Uterus (tissue), 4 donors: Measurements from ENCODE around the gene TEX11. TPM values are rescaled to one million over a fixed set of nuclear protein-coding genes. Genes with fewer than 3 reads are reported as not detected.
"Not testable (repeated sequence)": the region's sequence is repeated elsewhere in the genome, so short reads cannot be mapped to it uniquely, and the experiment has no call there.

Experiments
- DNase-seq, 2 donors: peaks; one replicate each; pipeline ENCODE4 v3.0.0-alpha.2; 2019 to 2020
- H3K27ac ChIP-seq, 2 donors: fragments of 200-600 bp; sonication (generic); 1 replicate in 1 of 2; 2 replicates in 1 of 2; pipeline ENCODE4 v1.5.1; 2016 to 2018
- H3K27me3 ChIP-seq, 2 donors: fragments of 200-600 bp; sonication (generic); one replicate each; pipeline ENCODE4 v1.5.1; 2018 to 2019; ENCODE audit warnings: control low read depth in 1 of 2
- H3K36me3 ChIP-seq, 2 donors: fragments of 200-600 bp; sonication (generic); one replicate each; pipeline ENCODE4 v1.5.1; 2019; ENCODE audit warnings: control low read depth in 1 of 2
- H3K4me1 ChIP-seq, 2 donors: fragments of 200-600 bp; sonication (generic); one replicate each; pipeline ENCODE4 v1.5.1; 2018 to 2019; ENCODE audit warnings: control low read depth in 1 of 2
- H3K4me3 ChIP-seq, 2 donors: fragments of 200-600 bp; sonication (generic); 1 replicate in 1 of 2; 2 replicates in 1 of 2; pipeline ENCODE4 v1.5.1; 2018 to 2019; ENCODE audit warnings: mild to moderate bottlenecking in 1 of 2
- H3K9me3 ChIP-seq, 2 donors: fragments of 200-600 bp; sonication (generic); one replicate each; pipeline ENCODE4 v1.5.1; 2019; ENCODE audit warnings: control low read depth in 1 of 2
- POLR2A ChIP-seq, 2 donors: fragments of 450-650 bp; IDR thresholded peaks; one replicate each; pipeline ENCODE4 v1.6.1; 2016; ENCODE audit warnings: antibody characterized with exemption in 2 of 2, mild to moderate bottlenecking in 1 of 2, moderate library complexity in 1 of 2
- intact Hi-C: fragments of 100-400 bp; cut with DNase I; formaldehyde crosslinking; loops from one replicate; pipeline ENCODE4 v1.15.1; 2023; ENCODE audit warnings: low total_unique reads
- total RNA-seq, 4 donors: library from RNA; depleted of rRNA in 3 of 4; stranded (reverse); fragments of >200 nt in 3 of 4; gene quantifications; one replicate each; pipeline versions ENCODE4 v1.1.0 to v1.2.4, GENCODE V29; 2014 to 2023
- TF ChIP-seq, protein P1 (sequence below), 4 experiments: fragments of 200-600 bp in 2 of 4; fragments of 450-650 bp in 2 of 4; sonication (generic) in 2 of 4; IDR thresholded peaks; one replicate each; pipeline ENCODE4 v1.5.1; 2016 to 2019; ENCODE audit warnings: antibody characterized with exemption in 4 of 4, mild to moderate bottlenecking in 2 of 4, moderate library complexity in 1 of 4
- donor health status: DM: yes; HTN: yes; CAD: no.

Gene TEX11
- total RNA-seq, 4 donors from 2014 or later: 0.35 TPM; not detected in 3

DNA sequence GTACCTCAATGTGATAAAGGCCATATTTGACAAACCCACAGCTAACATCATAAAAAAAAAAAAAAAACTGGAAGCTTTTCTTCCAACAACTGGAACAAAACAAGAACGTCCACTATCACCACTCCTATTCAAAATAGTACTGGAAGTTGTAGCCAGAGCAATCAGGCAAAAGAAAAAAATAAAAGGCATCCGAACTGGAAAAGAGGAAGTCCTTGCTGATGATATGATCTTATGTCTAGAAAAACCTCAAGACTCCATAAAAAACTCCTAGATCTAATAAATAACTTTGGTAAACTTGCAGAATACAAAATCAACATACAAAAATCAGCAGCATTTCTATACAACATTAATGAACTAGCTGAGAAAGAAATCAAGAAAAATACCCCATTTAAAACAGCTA lies 134.3 kb downstream of the TEX11 start:
- Histone ChIP-seq H3K4me3 (no peak overlapping the region), H3K4me1 (no peaks in the 10 kb centered on the region), H3K36me3 (no peaks in the 10 kb centered on the region), H3K27me3 (no peaks in the 10 kb centered on the region), H3K9me3 (no peaks in the 10 kb centered on the region), H3K27ac (no peak overlapping the region)
- DNase-seq: no peak
- no peak for TF ChIP-seq POLR2A (IDR thresholded peaks at IDR 0.05)
- TF ChIP-seq, protein P1, sequence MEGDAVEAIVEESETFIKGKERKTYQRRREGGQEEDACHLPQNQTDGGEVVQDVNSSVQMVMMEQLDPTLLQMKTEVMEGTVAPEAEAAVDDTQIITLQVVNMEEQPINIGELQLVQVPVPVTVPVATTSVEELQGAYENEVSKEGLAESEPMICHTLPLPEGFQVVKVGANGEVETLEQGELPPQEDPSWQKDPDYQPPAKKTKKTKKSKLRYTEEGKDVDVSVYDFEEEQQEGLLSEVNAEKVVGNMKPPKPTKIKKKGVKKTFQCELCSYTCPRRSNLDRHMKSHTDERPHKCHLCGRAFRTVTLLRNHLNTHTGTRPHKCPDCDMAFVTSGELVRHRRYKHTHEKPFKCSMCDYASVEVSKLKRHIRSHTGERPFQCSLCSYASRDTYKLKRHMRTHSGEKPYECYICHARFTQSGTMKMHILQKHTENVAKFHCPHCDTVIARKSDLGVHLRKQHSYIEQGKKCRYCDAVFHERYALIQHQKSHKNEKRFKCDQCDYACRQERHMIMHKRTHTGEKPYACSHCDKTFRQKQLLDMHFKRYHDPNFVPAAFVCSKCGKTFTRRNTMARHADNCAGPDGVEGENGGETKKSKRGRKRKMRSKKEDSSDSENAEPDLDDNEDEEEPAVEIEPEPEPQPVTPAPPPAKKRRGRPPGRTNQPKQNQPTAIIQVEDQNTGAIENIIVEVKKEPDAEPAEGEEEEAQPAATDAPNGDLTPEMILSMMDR (IDR thresholded peaks at IDR 0.05): no peak
- intact Hi-C loops: no loop called here

DNA sequence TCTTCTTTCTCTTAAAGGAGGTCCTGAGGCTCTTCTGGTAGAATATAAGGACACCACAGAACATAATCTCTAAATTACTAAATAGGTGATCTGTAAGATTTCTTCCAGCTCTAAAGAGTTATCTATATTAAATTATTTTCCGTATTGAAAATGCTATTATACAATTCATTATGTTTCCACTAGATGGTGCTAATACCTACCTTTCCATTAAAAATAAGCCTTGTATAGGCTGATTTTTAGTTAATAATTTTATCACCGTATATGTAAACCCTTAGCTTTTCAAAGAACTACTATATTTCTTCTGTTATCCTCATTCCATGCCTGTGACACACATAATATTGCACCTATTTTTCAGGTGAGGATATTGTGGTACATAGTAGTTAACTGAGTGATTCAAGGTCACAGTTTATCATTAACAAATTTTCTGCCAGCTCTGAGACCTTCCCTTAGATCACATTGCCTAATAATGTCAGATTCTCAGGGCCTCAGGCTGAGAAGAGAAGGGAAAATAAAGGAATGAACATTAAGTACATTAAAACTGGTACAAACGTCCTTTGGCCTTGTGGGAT lies 138.8 kb downstream of the TEX11 start:
- Histone ChIP-seq H3K36me3 (no peaks in the 10 kb centered on the region), H3K4me1 (no peaks in the 10 kb centered on the region), H3K27ac (no peak overlapping the region), H3K4me3 (no peak overlapping the region), H3K27me3 (peaks cover 0 to 4% of the 10 kb centered on the region in 2 donors), H3K9me3 (no peaks in the 10 kb centered on the region)
- DNase-seq: no peak
- TF ChIP-seq POLR2A (IDR thresholded peaks at IDR 0.05): no peak
- TF ChIP-seq, protein P1 (IDR thresholded peaks at IDR 0.05): peak in 1 of 4 experiments; percentile 37
- intact Hi-C loops: no loop called here

DNA sequence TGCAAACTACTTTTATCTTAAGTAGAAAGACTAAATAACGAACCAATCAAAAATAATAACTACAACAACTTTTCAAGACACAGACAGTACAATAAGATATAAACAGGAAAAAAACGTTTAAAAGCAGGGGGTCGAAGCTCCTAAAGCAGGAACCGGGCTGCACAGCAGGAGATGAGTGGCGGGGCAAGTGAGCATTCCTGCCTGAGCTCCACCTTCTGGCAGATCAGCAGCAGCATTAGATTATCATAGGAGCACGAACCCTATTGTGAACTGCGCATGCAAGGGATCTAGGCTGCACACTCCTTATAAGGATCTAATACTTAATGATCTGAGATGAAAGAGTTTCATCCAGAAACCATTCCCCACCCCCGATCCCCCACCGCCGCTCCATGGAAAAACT lies 146.2 kb downstream of the TEX11 start:
- Histone ChIP-seq H3K27ac (no peak overlapping the region), H3K4me1 (no peaks in the 10 kb centered on the region), H3K27me3 (peaks cover 0 to 11% of the 10 kb centered on the region in 2 donors), H3K9me3 (no peaks in the 10 kb centered on the region), H3K4me3 (no peak overlapping the region), H3K36me3 (no peaks in the 10 kb centered on the region)
- no peak for TF ChIP-seq POLR2A (IDR thresholded peaks at IDR 0.05)
- TF ChIP-seq, protein P1 (IDR thresholded peaks at IDR 0.05): no peak
- no peak for DNase-seq
- intact Hi-C loops: no loop called here

DNA sequence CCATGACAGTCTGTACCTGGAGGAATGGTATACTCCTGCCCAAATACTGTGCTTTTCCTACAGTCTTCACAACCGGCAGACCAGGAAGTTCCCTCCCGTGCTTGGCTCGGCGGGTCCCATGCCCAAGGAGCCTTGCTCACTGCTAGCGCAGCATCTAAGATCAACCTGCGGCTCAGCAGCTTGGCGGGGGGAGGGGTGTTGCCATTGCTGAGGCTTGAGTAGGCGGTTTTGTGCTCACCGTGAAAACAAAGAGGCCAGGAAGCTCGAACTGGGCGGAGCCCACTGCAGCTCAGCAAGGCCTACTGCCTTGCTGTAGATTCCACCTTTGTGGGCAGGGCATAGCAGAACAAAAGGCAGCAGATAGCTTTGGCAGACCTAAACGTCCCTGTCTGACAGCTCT lies 152.7 kb downstream of the TEX11 start:
- TF ChIP-seq, protein P1 (IDR thresholded peaks at IDR 0.05): no peak
- TF ChIP-seq POLR2A (IDR thresholded peaks at IDR 0.05): no peak
- Histone ChIP-seq H3K36me3 (no peaks in the 10 kb centered on the region), H3K4me1 (no peaks in the 10 kb centered on the region)

DNA sequence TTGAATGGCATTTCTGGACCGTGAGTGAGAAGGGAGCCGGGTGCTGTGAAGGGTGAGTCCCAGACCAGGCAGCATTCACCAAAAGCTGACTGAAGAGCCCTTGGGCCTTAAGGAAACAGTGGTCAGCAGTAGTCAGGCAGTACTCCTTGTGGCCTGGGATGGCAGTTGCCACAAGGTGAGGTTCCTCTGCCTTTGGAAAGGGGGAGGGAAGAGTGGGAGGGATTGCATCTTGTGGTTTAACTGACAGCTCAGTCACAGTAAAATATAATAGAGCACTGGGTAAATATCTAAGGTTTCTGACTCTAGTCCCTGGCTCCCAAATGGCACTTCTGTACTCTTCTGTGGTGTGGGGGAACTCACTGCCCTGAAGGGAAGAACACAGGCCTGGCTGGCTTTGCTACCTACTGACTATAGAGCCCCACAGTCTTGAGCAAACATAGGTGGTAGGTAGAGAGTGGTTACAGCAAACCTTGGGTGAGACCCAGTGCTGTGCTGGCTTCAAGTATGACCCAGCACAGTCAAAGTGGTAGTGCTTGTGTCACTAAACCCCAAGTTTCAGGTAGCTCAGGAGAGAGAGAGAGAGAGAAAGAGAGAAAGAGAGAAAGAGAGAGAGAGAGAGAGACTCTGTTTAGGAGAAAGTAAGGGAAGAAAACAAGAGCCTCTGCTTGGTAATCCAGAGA lies 154.2 kb downstream of the TEX11 start:
- Histone ChIP-seq H3K4me1 (no peaks in the 10 kb centered on the region), H3K36me3 (no peaks in the 10 kb centered on the region), H3K9me3 (no peaks in the 10 kb centered on the region), H3K27ac (no peak overlapping the region), H3K27me3 (no peaks in the 10 kb centered on the region), H3K4me3 (no peak overlapping the region)
- intact Hi-C loops: no loop called here
- TF ChIP-seq, protein P1 (IDR thresholded peaks at IDR 0.05): no peak
- no peak for TF ChIP-seq POLR2A (IDR thresholded peaks at IDR 0.05)
- no peak for DNase-seq

More for the DNA sequence above, 152.7 kb downstream of the TEX11 start:
- no peak overlapping the region for H3K4me3 ChIP-seq
- no peak for DNase-seq
- H3K27me3 ChIP-seq: peaks cover 0 to 6% of the 10 kb centered on the region in 2 donors
- no peaks in the 10 kb centered on the region for H3K9me3 ChIP-seq
- intact Hi-C loops: no loop called here
- no peak overlapping the region for H3K27ac ChIP-seq

DNA sequence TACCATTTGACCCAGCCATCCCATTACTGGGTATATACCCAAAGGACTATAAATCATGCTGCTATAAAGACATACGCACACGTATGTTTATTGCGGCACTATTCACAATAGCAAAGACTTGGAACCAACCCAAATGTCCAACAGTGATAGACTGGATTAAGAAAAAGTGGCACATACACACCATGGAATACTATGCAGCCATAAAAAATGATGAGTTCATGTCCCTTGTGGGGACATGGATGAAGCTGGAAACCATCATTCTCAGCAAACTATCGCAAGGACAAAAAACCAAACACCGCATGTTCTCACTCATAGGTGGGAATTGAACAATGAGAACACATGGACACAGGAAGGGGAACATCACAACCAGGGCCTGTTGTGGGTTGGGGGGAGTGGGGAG lies 174.7 kb downstream of the TEX11 start:
- H3K27me3 ChIP-seq, H3K27ac ChIP-seq, DNase-seq, H3K4me3 ChIP-seq, H3K4me1 ChIP-seq, H3K9me3 ChIP-seq, H3K36me3 ChIP-seq, intact Hi-C loops: not testable (repeated sequence)

DNA sequence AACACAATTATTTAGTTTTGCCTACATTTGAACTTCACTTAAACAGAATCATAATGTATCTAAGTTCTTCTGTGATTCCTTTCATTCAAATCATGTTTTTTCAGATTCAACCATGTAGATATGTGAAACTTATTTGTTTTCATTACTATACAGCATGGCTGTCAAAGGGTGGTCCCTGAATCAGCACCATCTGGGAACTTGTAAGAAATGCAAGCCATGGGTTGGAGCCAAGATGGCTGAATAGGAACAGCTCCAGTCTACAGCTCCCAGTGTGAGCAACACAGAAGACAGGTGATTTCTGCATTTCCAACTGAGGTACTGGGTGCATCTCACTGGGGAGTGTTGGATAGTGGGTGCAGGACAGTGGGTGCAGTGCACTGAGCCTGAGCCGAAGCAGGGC lies 180.6 kb downstream of the TEX11 start:
- H3K9me3 ChIP-seq, H3K27ac ChIP-seq, intact Hi-C loops, H3K36me3 ChIP-seq, DNase-seq, H3K27me3 ChIP-seq, H3K4me1 ChIP-seq, H3K4me3 ChIP-seq: not testable (repeated sequence)
